Prostate gland (tissue), 2 donors: Measurements from ENCODE around the gene DROSHA. TPM values are rescaled to one million over a fixed set of nuclear protein-coding genes. Genes with fewer than 3 reads are reported as not detected.

Experiments used
- DNase-seq: peaks from one replicate; pipeline ENCODE4 v3.0.0-alpha.2; 2019; ENCODE audit warnings: low spot score
- H3K27ac ChIP-seq, 2 donors: fragments of 200-600 bp; sonication (generic); 2 replicates each; pipeline ENCODE4 v1.5.1; 2017 to 2019
- H3K27me3 ChIP-seq: fragments of 200-600 bp; sonication (generic); replicated peaks from 2 replicates; pipeline ENCODE4 v1.5.1; 2019; ENCODE audit not compliant: insufficient read depth
- H3K36me3 ChIP-seq, 2 donors: fragments of 200-600 bp; sonication (generic); 1 replicate in 1 of 2; 2 replicates in 1 of 2; pipeline versions ENCODE4 v1.5.1 to v1.8.1; 2017 to 2019
- H3K4me1 ChIP-seq: fragments of 200-600 bp; sonication (generic); replicated peaks from 2 replicates; pipeline ENCODE4 v1.5.1; 2019
- H3K4me3 ChIP-seq, 2 donors: fragments of 200-600 bp; sonication (generic); 2 replicates each; pipeline ENCODE4 v1.5.1; 2017 to 2019
- H3K9me3 ChIP-seq: fragments of 200-600 bp; sonication (generic); 2 replicates; pipeline ENCODE4 v1.5.1; 2017
- CTCF ChIP-seq, 4 experiments: fragments of 200-600 bp in 2 of 4; fragments of 450-650 bp in 2 of 4; sonication (generic) in 2 of 4; IDR thresholded peaks; 1 replicate in 3 of 4; 2 replicates in 1 of 4; pipeline ENCODE4 v1.5.1; 2016 to 2019; ENCODE audit warnings: antibody characterized with exemption in 4 of 4, mild to moderate bottlenecking in 2 of 4, moderate library complexity in 2 of 4
- POLR2A ChIP-seq: fragments of 450-650 bp; IDR thresholded peaks from one replicate; pipeline ENCODE4 v1.6.1; 2016; ENCODE audit warnings: antibody characterized with exemption, mild to moderate bottlenecking
- POLR2AphosphoS5 ChIP-seq: sonication (generic); formaldehyde crosslinking; IDR thresholded peaks from one replicate; pipeline ENCODE4 v1.6.1; 2017; ENCODE audit warnings: antibody characterized with exemption
- WGBS: methylation state at CpG from one replicate; pipeline ENCODE4 v1.1.5; 2018; 5-methylcytosine and 5-hydroxymethylcytosine counted together
- intact Hi-C: fragments of 100-400 bp; cut with DNase I; formaldehyde crosslinking; loops from one replicate; pipeline ENCODE4 v1.14.2; 2022
- total RNA-seq, 2 donors: library from RNA; depleted of rRNA; stranded (reverse); fragments of >200 nt; gene quantifications; one replicate each; pipeline ENCODE4 v1.1.0, GENCODE V29; 2016

DROSHA gene
- total RNA-seq, 2 donors from 2014 or later = 27.6 to 45.7 TPM

GRCh38 chr5:31511305-31511704, 20.6 kb downstream of the DROSHA start:
- TF ChIP-seq POLR2A (no peak), POLR2AphosphoS5 (no peak), CTCF (IDR thresholded peaks at IDR 0.05) (no peak)
- Histone ChIP-seq H3K4me3 (no peak overlapping the region), H3K36me3 (peaks cover 5 to 6% of the 10 kb centered on the region in 2 donors), H3K4me1 (no peaks in the 10 kb centered on the region), H3K27ac (no peak overlapping the region), H3K9me3 (no peaks in the 10 kb centered on the region), H3K27me3 (no peaks in the 10 kb centered on the region)
- no peak for DNase-seq
- intact Hi-C loops = no loop called here
- 94% methylated on average over 4 of the region's 4 CpGs for WGBS

- Histone ChIP-seq H3K27ac (no peak overlapping the region), H3K9me3 (no peaks in the 10 kb centered on the region), H3K4me3 (no peak overlapping the region), H3K27me3 (no peaks in the 10 kb centered on the region), H3K4me1 (no peaks in the 10 kb centered on the region), H3K36me3 (peaks cover 0 to 2% of the 10 kb centered on the region in 2 donors)
- no peak for TF ChIP-seq POLR2AphosphoS5
- TF ChIP-seq CTCF (IDR thresholded peaks at IDR 0.05) = no peak
- no peak for TF ChIP-seq POLR2A
- no peak for DNase-seq
- WGBS = 65% methylated on average over 10 of the region's 10 CpGs
- intact Hi-C loops = no loop called here
Observed at GRCh38 chr5:31504529-31504928, 27.4 kb downstream of the DROSHA start.

DNA sequence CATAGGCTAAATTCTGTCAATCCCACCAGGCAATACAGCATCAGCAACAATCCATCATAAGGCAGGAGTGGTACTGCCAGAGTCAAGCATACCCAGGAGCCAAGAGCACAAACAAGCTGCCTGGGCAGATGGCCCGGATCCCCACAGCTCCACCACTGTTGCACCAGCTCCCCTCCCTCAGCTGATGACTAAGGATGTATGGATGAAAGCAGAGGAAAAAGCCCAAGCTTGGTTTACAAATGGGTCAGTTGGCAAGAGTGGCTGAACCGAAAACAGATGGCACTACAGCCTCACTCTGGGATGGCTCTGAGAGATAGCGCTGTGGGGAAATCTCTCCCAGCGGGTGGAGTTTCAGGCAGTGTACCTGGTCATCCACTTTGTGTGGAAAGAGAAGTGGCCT, 29.4 kb downstream of the DROSHA start:
- no peak overlapping the region for H3K27ac ChIP-seq
- no peaks in the 10 kb centered on the region for H3K27me3 ChIP-seq
- H3K4me1 ChIP-seq = no peaks in the 10 kb centered on the region
- H3K4me3 ChIP-seq = no peak overlapping the region
- 94% methylated on average over 4 of the region's 4 CpGs for WGBS
- TF ChIP-seq POLR2A = no peak
- intact Hi-C loops = no loop called here
- no peak for DNase-seq
- H3K9me3 ChIP-seq = no peaks in the 10 kb centered on the region
- peaks cover 0 to 2% of the 10 kb centered on the region in 2 donors for H3K36me3 ChIP-seq

- Histone ChIP-seq H3K27ac (no peak overlapping the region), H3K4me1 (no peaks in the 10 kb centered on the region), H3K4me3 (no peak overlapping the region), H3K27me3 (no peaks in the 10 kb centered on the region), H3K9me3 (no peaks in the 10 kb centered on the region), H3K36me3 (peaks cover 0 to 8% of the 10 kb centered on the region in 2 donors)
- intact Hi-C loops = no loop called here
- DNase-seq = no peak
- no peak for TF ChIP-seq CTCF (IDR thresholded peaks at IDR 0.05)
- no peak for TF ChIP-seq POLR2A
- 92% methylated on average over 4 of the region's 4 CpGs for WGBS
Observed at GRCh38 chr5:31500256-31500655, 31.6 kb downstream of the DROSHA start.

DNA sequence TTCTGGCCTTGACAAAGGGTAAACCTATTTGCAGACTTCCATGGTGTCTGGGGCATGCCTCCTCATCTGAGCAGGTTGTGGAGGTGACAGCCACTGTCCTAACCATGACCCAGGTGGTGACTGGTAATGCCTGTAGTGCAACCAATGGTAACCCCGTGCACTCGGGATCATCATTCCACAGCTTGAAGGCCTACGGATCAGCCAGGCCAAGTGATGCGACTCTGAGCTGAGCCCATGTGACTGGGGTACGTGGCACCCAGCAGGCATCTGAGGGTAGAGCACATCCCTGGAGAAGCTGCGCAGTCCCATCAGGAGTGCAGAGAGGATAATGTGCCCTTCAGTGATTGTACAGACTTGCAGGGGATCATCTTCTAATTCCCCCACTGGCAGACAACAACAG, 35.0 kb downstream of the DROSHA start:
- no peak for TF ChIP-seq POLR2A
- no peak for TF ChIP-seq CTCF (IDR thresholded peaks at IDR 0.05)
- TF ChIP-seq POLR2AphosphoS5 = no peak
- no peak for DNase-seq
- Histone ChIP-seq H3K27me3 (no peaks in the 10 kb centered on the region), H3K36me3 (peaks cover 0 to 8% of the 10 kb centered on the region in 2 donors), H3K4me3 (no peak overlapping the region), H3K27ac (no peak overlapping the region), H3K9me3 (no peaks in the 10 kb centered on the region), H3K4me1 (no peaks in the 10 kb centered on the region)
- 96% methylated on average over 6 of the region's 6 CpGs for WGBS
- intact Hi-C loops = no loop called here
